NT2/D1 (cell line): Measurements from ENCODE around the gene UGT1A9.

Experiments
- SUZ12 ChIP-seq: IDR thresholded peaks from 2 replicates; pipeline ENCODE4 v1.6.1; 2011; ENCODE audit not compliant: insufficient read length, insufficient read depth; ENCODE audit errors: extremely low read depth
- ZNF274 ChIP-seq: IDR thresholded peaks from 2 replicates; pipeline ENCODE4 v1.6.1; 2011; ENCODE audit warnings: mild to moderate bottlenecking, low read depth, low read length

DNA sequence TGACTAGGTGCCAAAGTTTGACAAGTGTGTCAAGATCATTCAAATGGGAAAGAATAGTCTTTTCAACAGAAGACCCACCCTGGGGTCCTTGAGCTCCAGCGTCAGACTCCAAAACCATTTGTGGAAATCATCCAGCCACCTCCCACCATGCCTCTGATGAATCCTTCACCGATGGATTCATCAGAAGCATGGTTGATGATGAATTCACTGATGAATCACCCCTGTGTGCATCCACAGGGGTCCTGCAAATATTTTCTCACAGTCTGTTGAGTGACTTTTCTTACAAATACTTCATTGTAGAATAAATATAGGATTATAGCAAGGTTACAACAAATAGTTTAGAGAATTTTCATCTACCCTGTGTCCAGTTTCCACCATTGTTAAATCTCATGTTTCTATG lies 4.3 kb downstream of the UGT1A9 start:
- no peak for TF ChIP-seq SUZ12
- no peak for TF ChIP-seq ZNF274
